Mesendoderm (in vitro differentiated cells): ENCODE results near the gene NSUN4.
A peak's percentile ranks its signal among the peaks of the same experiment; 100 is the strongest.

Experiments used
- DNase-seq: peaks from one replicate; pipeline ENCODE4 v3.0.0; 2013
- H2AK5ac ChIP-seq: 2 replicates; pipeline ENCODE4 v1.6.1; 2013; ENCODE audit warnings: low read length, inconsistent platforms
- H2BK120ac ChIP-seq: 2 replicates; pipeline ENCODE4 v1.6.1; 2013; ENCODE audit warnings: low read depth, mild to moderate bottlenecking, low read length, moderate library complexity, mixed read lengths
- H2BK15ac ChIP-seq: replicated peaks from 2 replicates; pipeline ENCODE4 v1.6.1; 2013; ENCODE audit warnings: low read depth, mild to moderate bottlenecking, moderate library complexity
- H2BK5ac ChIP-seq: 2 replicates; pipeline ENCODE4 v1.6.1; 2013; ENCODE audit warnings: low read length, inconsistent platforms
- H3K18ac ChIP-seq: 2 replicates; pipeline ENCODE4 v1.6.1; 2013; ENCODE audit warnings: mild to moderate bottlenecking, low read length, mixed read lengths
- H3K23ac ChIP-seq: one replicate; pipeline ENCODE4 v1.6.1; 2013; ENCODE audit warnings: low read length
- H3K27ac ChIP-seq: 2 replicates; pipeline ENCODE4 v1.5.1; 2013; ENCODE audit warnings: low read depth, mild to moderate bottlenecking, inconsistent platforms, low read length, moderate library complexity
- H3K27me3 ChIP-seq: 2 replicates; pipeline ENCODE4 v1.6.1; 2013; ENCODE audit warnings: low read length, control low read depth, mild to moderate bottlenecking, inconsistent platforms; ENCODE audit not compliant: insufficient read depth, poor library complexity
- H3K36me3 ChIP-seq: 2 replicates; pipeline ENCODE4 v1.6.1; 2013; ENCODE audit warnings: low read length, inconsistent platforms; ENCODE audit not compliant: control insufficient read depth, insufficient read depth
- H3K4ac ChIP-seq: one replicate; pipeline ENCODE4 v1.6.1; 2013; ENCODE audit warnings: low read depth, mild to moderate bottlenecking, low read length, moderate library complexity
- H3K4me1 ChIP-seq: 2 replicates; pipeline ENCODE4 v1.6.1; 2013; ENCODE audit warnings: low read depth, low read length, inconsistent platforms; ENCODE audit not compliant: control insufficient read depth
- H3K4me2 ChIP-seq: 2 replicates; pipeline ENCODE4 v1.6.1; 2013; ENCODE audit warnings: low read length
- H3K4me3 ChIP-seq: 2 replicates; pipeline ENCODE4 v1.5.1; 2013; ENCODE audit warnings: mild to moderate bottlenecking, low read length
- H3K56ac ChIP-seq: one replicate; pipeline ENCODE4 v1.6.1; 2013; ENCODE audit warnings: low read length
- H3K79me1 ChIP-seq: 2 replicates; pipeline ENCODE4 v1.6.1; 2013; ENCODE audit warnings: low read length, inconsistent platforms
- H3K79me2 ChIP-seq: 2 replicates; pipeline ENCODE4 v1.6.1; 2013; ENCODE audit warnings: mild to moderate bottlenecking, low read length; ENCODE audit not compliant: control insufficient read depth, insufficient read depth
- H3K9ac ChIP-seq: 2 replicates; pipeline ENCODE4 v1.6.1; 2013; ENCODE audit warnings: low read length, inconsistent platforms
- H4K5ac ChIP-seq: one replicate; pipeline ENCODE4 v1.6.1; 2013; ENCODE audit warnings: low read length
- H4K8ac ChIP-seq: one replicate; pipeline ENCODE4 v1.6.1; 2013; ENCODE audit warnings: low read depth, mild to moderate bottlenecking, control low read depth, low read length, moderate library complexity
- WGBS: extraction: QIAGEN DNeasy Blood & Tissue Kit; methylation state at CpG from one replicate; pipeline ENCODE4 v1.1.7; 2013; ENCODE audit warnings: low lambda C conversion rate, missing lambda C conversion rate; ENCODE audit not compliant: insufficient coverage; ENCODE audit errors: extremely low coverage; 5-methylcytosine and 5-hydroxymethylcytosine counted together

NSUN4 gene

GRCh38 chr1:46401154-46401913 is 60.7 kb downstream of the NSUN4 start:
- Histone ChIP-seq H3K56ac (no peak overlapping the region), H3K4me1 (peaks cover 2% of the 10 kb centered on the region), H3K4me3 (no peak overlapping the region), H2BK120ac (no peak overlapping the region), H3K23ac (no peak overlapping the region), H2AK5ac (no peak overlapping the region), H3K18ac (no peak overlapping the region), H3K79me2 (no peaks in the 10 kb centered on the region), H3K4me2 (no peak overlapping the region), H2BK5ac (no peak overlapping the region), H3K79me1 (no peaks in the 10 kb centered on the region), H4K5ac (no peak overlapping the region), H3K9ac (no peak overlapping the region), H2BK15ac (no peak overlapping the region), H3K4ac (no peak overlapping the region), H3K27ac (no peak overlapping the region), H4K8ac (no peak overlapping the region), H3K36me3 (no peaks in the 10 kb centered on the region), H3K27me3 (no peaks in the 10 kb centered on the region)
- WGBS, result no CpG with 5 or more reads among the region's 6 CpGs
- no peak for DNase-seq

GRCh38 chr1:46401964-46402626 is 61.5 kb downstream of the NSUN4 start:
- Histone ChIP-seq H3K4ac (no peak overlapping the region), H3K79me1 (no peaks in the 10 kb centered on the region), H3K4me1 (peaks cover 6% of the 10 kb centered on the region), H2AK5ac (no peak overlapping the region), H3K79me2 (no peaks in the 10 kb centered on the region), H3K9ac (peak overlapping the region; percentile 28), H3K4me3 (no peak overlapping the region), H2BK15ac (no peak overlapping the region), H3K18ac (no peak overlapping the region), H3K27ac (no peak overlapping the region), H2BK5ac (no peak overlapping the region), H4K8ac (no peak overlapping the region), H4K5ac (no peak overlapping the region), H3K36me3 (no peaks in the 10 kb centered on the region), H3K23ac (no peak overlapping the region), H3K4me2 (no peak overlapping the region), H3K56ac (peak overlapping the region; percentile 37), H2BK120ac (no peak overlapping the region), H3K27me3 (no peaks in the 10 kb centered on the region)
- peak; percentile 78 for DNase-seq
- no CpG with 5 or more reads among the region's 10 CpGs for whole genome bisulfite sequencing

- H3K4me2 ChIP-seq, result no peak overlapping the region
- H3K4ac ChIP-seq, result no peak overlapping the region
- H3K36me3 ChIP-seq, result no peaks in the 10 kb centered on the region
- no peaks in the 10 kb centered on the region for H3K79me2 ChIP-seq
- H3K27me3 ChIP-seq, result no peaks in the 10 kb centered on the region
- no peak overlapping the region for H2BK120ac ChIP-seq
- H2BK15ac ChIP-seq, result no peak overlapping the region
- H3K56ac ChIP-seq, result no peak overlapping the region
- H3K4me3 ChIP-seq, result no peak overlapping the region
- WGBS, result no CpG with 5 or more reads among the region's 5 CpGs
- H3K18ac ChIP-seq, result no peak overlapping the region
- no peak overlapping the region for H3K23ac ChIP-seq
- H3K9ac ChIP-seq, result no peak overlapping the region
- no peak overlapping the region for H2BK5ac ChIP-seq
- no peak overlapping the region for H4K5ac ChIP-seq
- no peak overlapping the region for H4K8ac ChIP-seq
- H3K27ac ChIP-seq, result no peak overlapping the region
- no peak overlapping the region for H2AK5ac ChIP-seq
- H3K4me1 ChIP-seq, result peaks cover 13% of the 10 kb centered on the region
- no peak for DNase-seq
- H3K79me1 ChIP-seq, result no peaks in the 10 kb centered on the region
These were observed 63.3 kb downstream of the NSUN4 start for GRCh38 chr1:46403916-46404315.

- Histone ChIP-seq H3K4me3 (no peak overlapping the region), H2BK120ac (no peak overlapping the region), H2BK5ac (no peak overlapping the region), H3K4me1 (peaks cover 13% of the 10 kb centered on the region), H3K4me2 (no peak overlapping the region), H2BK15ac (no peak overlapping the region), H3K27ac (no peak overlapping the region), H2AK5ac (no peak overlapping the region), H3K27me3 (no peaks in the 10 kb centered on the region), H3K79me1 (no peaks in the 10 kb centered on the region), H4K5ac (no peak overlapping the region), H3K56ac (peak overlapping the region; percentile 7), H4K8ac (no peak overlapping the region), H3K79me2 (no peaks in the 10 kb centered on the region), H3K9ac (no peak overlapping the region), H3K23ac (no peak overlapping the region), H3K18ac (no peak overlapping the region), H3K36me3 (no peaks in the 10 kb centered on the region), H3K4ac (no peak overlapping the region)
- no peak for DNase-seq
- no CpG with 5 or more reads among the region's 7 CpGs for WGBS
These were observed 64.0 kb downstream of the NSUN4 start for GRCh38 chr1:46404482-46405196.

- H3K23ac ChIP-seq, result no peak overlapping the region
- H2AK5ac ChIP-seq, result no peak overlapping the region
- no peak for DNase-seq
- no peak overlapping the region for H2BK120ac ChIP-seq
- no peaks in the 10 kb centered on the region for H3K27me3 ChIP-seq
- no peak overlapping the region for H3K18ac ChIP-seq
- H2BK5ac ChIP-seq, result no peak overlapping the region
- H4K8ac ChIP-seq, result no peak overlapping the region
- no peak overlapping the region for H4K5ac ChIP-seq
- no CpG with 5 or more reads among the region's 12 CpGs for WGBS
- H3K9ac ChIP-seq, result no peak overlapping the region
- H3K4ac ChIP-seq, result no peak overlapping the region
- H3K4me1 ChIP-seq, result peaks cover 13% of the 10 kb centered on the region
- no peaks in the 10 kb centered on the region for H3K79me2 ChIP-seq
- H3K56ac ChIP-seq, result no peak overlapping the region
- H2BK15ac ChIP-seq, result no peak overlapping the region
- H3K79me1 ChIP-seq, result no peaks in the 10 kb centered on the region
- no peaks in the 10 kb centered on the region for H3K36me3 ChIP-seq
- no peak overlapping the region for H3K4me2 ChIP-seq
- no peak overlapping the region for H3K27ac ChIP-seq
- no peak overlapping the region for H3K4me3 ChIP-seq
These were observed 64.6 kb downstream of the NSUN4 start for GRCh38 chr1:46405197-46405555.
